ENCODE measurements around the gene TMEM272. TPM values are rescaled to one million over a fixed set of nuclear protein-coding genes. Genes with fewer than 3 reads are reported as not detected.

TMEM272 gene
- total and polyA plus RNA-seq, 9 of the 15 experiments (the other 6 are each of a cell fraction or from before 2014, with no cell fraction given), result 0.04 to 0.16 (median 0.06) TPM; not detected in 2

DNA sequence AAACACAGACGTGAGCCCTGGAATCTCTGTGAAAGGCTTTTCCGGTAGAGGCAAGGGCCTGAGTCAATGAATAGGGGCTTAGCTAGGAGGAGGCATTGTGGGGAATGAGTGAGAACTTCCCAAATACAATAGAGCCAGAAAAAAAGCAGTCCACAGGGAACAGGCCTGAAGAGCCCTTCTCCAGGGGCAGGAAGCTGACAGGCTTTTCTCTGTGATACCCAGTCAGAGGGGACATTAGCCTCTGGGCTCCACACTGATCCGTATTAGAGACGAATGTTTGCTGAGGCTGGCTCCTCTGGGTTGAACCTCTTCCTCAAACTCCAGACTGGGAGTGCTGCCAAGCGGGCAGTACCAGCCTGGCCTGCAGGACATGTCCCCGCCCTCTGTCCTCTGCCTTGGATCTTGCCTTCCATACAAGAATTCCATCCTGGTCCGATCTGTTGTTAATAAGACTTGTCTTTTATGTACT is 43.3 kb downstream of the TMEM272 start (continued):
- TF ChIP-seq, protein P1, sequence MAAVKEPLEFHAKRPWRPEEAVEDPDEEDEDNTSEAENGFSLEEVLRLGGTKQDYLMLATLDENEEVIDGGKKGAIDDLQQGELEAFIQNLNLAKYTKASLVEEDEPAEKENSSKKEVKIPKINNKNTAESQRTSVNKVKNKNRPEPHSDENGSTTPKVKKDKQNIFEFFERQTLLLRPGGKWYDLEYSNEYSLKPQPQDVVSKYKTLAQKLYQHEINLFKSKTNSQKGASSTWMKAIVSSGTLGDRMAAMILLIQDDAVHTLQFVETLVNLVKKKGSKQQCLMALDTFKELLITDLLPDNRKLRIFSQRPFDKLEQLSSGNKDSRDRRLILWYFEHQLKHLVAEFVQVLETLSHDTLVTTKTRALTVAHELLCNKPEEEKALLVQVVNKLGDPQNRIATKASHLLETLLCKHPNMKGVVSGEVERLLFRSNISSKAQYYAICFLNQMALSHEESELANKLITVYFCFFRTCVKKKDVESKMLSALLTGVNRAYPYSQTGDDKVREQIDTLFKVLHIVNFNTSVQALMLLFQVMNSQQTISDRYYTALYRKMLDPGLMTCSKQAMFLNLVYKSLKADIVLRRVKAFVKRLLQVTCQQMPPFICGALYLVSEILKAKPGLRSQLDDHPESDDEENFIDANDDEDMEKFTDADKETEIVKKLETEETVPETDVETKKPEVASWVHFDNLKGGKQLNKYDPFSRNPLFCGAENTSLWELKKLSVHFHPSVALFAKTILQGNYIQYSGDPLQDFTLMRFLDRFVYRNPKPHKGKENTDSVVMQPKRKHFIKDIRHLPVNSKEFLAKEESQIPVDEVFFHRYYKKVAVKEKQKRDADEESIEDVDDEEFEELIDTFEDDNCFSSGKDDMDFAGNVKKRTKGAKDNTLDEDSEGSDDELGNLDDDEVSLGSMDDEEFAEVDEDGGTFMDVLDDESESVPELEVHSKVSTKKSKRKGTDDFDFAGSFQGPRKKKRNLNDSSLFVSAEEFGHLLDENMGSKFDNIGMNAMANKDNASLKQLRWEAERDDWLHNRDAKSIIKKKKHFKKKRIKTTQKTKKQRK (IDR thresholded peaks at IDR 0.05; ENCODE audit: borderline replicate concordance, low read depth, low read length), result no peak
- no peak for TF ChIP-seq HINFP (tag; conservative IDR thresholded peaks at IDR 0.05; ENCODE audit: low read depth)
- TF ChIP-seq ILK (tag; IDR thresholded peaks at IDR 0.05; ENCODE audit: borderline replicate concordance, low read depth), result no peak
- no peak for TF ChIP-seq RBM22 (IDR thresholded peaks at IDR 0.05; ENCODE audit: low read depth, low read length, poor library complexity, severe bottlenecking)
- TF ChIP-seq, protein P2, sequence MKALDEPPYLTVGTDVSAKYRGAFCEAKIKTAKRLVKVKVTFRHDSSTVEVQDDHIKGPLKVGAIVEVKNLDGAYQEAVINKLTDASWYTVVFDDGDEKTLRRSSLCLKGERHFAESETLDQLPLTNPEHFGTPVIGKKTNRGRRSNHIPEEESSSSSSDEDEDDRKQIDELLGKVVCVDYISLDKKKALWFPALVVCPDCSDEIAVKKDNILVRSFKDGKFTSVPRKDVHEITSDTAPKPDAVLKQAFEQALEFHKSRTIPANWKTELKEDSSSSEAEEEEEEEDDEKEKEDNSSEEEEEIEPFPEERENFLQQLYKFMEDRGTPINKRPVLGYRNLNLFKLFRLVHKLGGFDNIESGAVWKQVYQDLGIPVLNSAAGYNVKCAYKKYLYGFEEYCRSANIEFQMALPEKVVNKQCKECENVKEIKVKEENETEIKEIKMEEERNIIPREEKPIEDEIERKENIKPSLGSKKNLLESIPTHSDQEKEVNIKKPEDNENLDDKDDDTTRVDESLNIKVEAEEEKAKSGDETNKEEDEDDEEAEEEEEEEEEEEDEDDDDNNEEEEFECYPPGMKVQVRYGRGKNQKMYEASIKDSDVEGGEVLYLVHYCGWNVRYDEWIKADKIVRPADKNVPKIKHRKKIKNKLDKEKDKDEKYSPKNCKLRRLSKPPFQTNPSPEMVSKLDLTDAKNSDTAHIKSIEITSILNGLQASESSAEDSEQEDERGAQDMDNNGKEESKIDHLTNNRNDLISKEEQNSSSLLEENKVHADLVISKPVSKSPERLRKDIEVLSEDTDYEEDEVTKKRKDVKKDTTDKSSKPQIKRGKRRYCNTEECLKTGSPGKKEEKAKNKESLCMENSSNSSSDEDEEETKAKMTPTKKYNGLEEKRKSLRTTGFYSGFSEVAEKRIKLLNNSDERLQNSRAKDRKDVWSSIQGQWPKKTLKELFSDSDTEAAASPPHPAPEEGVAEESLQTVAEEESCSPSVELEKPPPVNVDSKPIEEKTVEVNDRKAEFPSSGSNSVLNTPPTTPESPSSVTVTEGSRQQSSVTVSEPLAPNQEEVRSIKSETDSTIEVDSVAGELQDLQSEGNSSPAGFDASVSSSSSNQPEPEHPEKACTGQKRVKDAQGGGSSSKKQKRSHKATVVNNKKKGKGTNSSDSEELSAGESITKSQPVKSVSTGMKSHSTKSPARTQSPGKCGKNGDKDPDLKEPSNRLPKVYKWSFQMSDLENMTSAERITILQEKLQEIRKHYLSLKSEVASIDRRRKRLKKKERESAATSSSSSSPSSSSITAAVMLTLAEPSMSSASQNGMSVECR (CRISPR knock-in tag; IDR thresholded peaks at IDR 0.05), result no peak
- TF ChIP-seq ATF7 (IDR thresholded peaks at IDR 0.05), result no peak
- no peak for TF ChIP-seq XRCC5 (IDR thresholded peaks at IDR 0.05; ENCODE audit: low read depth, low read length)
- TF ChIP-seq PHF8 (IDR thresholded peaks at IDR 0.05; ENCODE audit: borderline replicate concordance, low read length), result no peak
- TF ChIP-seq NUFIP1 (IDR thresholded peaks at IDR 0.05; ENCODE audit: partially characterized antibody), result no peak
